Lower leg skin (tissue), 4 donors: ENCODE results near the gene WDR19. TPM values are rescaled to one million over a fixed set of nuclear protein-coding genes. Genes with fewer than 3 reads are reported as not detected.
"Not testable (repeated sequence)": the region's sequence is repeated elsewhere in the genome, so short reads cannot be mapped to it uniquely, and the experiment has no call there.

Experiments used
- DNase-seq, 2 donors: peaks; one replicate each; pipeline ENCODE4 v3.0.0-alpha.2; 2019; ENCODE audit warnings: low spot score in 2 of 2
- H3K4me3 ChIP-seq: fragments of 200-600 bp; sonication (generic); 2 replicates; pipeline ENCODE4 v1.5.1; 2017; ENCODE audit warnings: mild to moderate bottlenecking, low read depth; ENCODE audit not compliant: poor library complexity, severe bottlenecking
- POLR2A ChIP-seq, 2 donors: fragments of 450-650 bp; IDR thresholded peaks; one replicate each; pipeline ENCODE4 v1.6.1; 2016 to 2017; ENCODE audit warnings: antibody characterized with exemption in 2 of 2, mild to moderate bottlenecking in 1 of 2, moderate library complexity in 1 of 2
- WGBS, 2 donors: methylation state at CpG; one replicate each; pipeline ENCODE4 v1.1.5; 2018; 5-methylcytosine and 5-hydroxymethylcytosine counted together
- intact Hi-C: fragments of 100-400 bp; cut with DNase I; formaldehyde crosslinking; loops from one replicate; pipeline ENCODE4 v1.15.0; 2023; ENCODE audit warnings: low total_unique reads
- total RNA-seq, 4 donors: library from RNA; depleted of rRNA; stranded (reverse); fragments of >200 nt; gene quantifications; one replicate each; pipeline ENCODE4 v1.1.0, GENCODE V29; 2016
- TF ChIP-seq, protein P1 (sequence below), 3 donors: fragments of 450-650 bp; IDR thresholded peaks; one replicate each; pipeline ENCODE4 v1.5.1; 2016; ENCODE audit warnings: antibody characterized with exemption in 3 of 3, mild to moderate bottlenecking in 3 of 3, moderate library complexity in 2 of 3

WDR19 gene
- total RNA-seq, 4 donors from 2014 or later: 16.2 to 49.1 (median 24.6) TPM

DNA sequence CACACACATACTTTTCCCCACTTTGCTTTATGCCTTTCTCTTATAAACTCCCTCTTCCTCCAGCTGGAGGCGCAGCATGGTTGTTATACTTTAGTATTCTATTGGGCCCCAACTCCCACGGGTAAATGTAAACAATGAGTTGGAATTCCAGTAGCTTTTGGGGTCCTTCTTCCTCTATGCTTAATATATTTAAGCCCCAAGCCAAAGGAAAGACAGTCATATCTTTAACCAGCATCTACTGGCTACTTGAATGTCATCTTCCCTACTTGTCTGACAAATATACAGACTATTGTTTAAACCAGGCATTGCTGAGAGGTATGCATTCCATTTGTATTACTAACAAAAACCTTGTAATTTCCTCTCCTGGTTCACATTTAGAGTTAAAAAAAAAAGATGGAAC lies 72.9 kb downstream of the WDR19 start:
- intact Hi-C loops: no loop called here
- H3K4me3 ChIP-seq: no peak overlapping the region
- no peak for DNase-seq
- WGBS, 2 donors: 59 to 66% methylated on average over 2 of the region's 2 CpGs
- no peak for TF ChIP-seq POLR2A (IDR thresholded peaks at IDR 0.05)
- TF ChIP-seq, protein P1, sequence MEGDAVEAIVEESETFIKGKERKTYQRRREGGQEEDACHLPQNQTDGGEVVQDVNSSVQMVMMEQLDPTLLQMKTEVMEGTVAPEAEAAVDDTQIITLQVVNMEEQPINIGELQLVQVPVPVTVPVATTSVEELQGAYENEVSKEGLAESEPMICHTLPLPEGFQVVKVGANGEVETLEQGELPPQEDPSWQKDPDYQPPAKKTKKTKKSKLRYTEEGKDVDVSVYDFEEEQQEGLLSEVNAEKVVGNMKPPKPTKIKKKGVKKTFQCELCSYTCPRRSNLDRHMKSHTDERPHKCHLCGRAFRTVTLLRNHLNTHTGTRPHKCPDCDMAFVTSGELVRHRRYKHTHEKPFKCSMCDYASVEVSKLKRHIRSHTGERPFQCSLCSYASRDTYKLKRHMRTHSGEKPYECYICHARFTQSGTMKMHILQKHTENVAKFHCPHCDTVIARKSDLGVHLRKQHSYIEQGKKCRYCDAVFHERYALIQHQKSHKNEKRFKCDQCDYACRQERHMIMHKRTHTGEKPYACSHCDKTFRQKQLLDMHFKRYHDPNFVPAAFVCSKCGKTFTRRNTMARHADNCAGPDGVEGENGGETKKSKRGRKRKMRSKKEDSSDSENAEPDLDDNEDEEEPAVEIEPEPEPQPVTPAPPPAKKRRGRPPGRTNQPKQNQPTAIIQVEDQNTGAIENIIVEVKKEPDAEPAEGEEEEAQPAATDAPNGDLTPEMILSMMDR (IDR thresholded peaks at IDR 0.05): no peak

DNA sequence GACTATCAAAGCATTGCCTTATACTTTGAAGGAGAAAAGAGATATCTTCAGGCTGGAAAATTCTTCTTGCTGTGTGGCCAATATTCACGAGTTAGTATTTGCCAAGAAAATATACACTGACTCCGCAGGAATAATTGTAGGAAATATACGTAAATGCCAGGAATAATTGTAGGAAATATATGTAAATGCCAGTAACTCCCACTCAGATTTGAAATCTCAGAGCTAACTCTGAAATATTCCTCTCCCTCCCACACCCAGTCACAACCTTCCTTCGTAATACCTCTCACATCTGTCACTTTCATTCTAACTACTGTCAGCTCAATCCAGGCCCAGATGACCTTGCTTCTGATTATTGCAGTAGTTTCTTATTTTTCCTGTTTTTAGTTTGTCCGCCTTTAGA lies 73.5 kb downstream of the WDR19 start:
- TF ChIP-seq, protein P1 (IDR thresholded peaks at IDR 0.05): no peak
- no peak for TF ChIP-seq POLR2A (IDR thresholded peaks at IDR 0.05)
- H3K4me3 ChIP-seq: no peak overlapping the region
- WGBS, 2 donors: 78 to 80% methylated on average over 5 of the region's 5 CpGs
- DNase-seq: no peak
- intact Hi-C loops: no loop called here

DNA sequence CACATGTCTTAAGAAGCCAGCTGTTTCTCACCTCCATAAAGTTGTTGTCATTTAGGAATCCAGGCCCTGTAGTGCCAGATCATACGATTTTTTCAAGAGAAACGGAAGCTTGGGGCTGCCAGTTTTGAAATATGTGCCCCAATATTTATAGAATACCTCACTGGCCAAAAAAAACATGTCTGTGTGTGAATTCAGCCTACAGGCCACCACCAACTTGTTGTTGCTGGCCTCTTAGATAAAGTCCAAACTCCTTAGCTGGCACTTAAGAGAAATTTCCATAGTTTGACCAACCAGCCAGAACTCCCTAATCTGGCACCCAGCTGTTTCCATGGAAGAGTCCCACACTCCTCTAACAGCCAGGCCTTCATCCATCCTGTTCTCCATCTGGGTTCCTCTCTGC lies 74.1 kb downstream of the WDR19 start:
- TF ChIP-seq POLR2A (IDR thresholded peaks at IDR 0.05): no peak
- no peak overlapping the region for H3K4me3 ChIP-seq
- intact Hi-C loops: no loop called here
- 80 to 83% methylated on average over 2 of the region's 2 CpGs for WGBS, 2 donors
- no peak for DNase-seq

- 93 to 96% methylated on average over 4 of the region's 4 CpGs for WGBS, 2 donors
- no peak for TF ChIP-seq POLR2A (IDR thresholded peaks at IDR 0.05)
- TF ChIP-seq, protein P1 (IDR thresholded peaks at IDR 0.05): no peak
- intact Hi-C loops: no loop called here
- no peak overlapping the region for H3K4me3 ChIP-seq
- DNase-seq: no peak
Observed at GRCh38 chr4:39259571-39260330, 77.4 kb downstream of the WDR19 start.

DNA sequence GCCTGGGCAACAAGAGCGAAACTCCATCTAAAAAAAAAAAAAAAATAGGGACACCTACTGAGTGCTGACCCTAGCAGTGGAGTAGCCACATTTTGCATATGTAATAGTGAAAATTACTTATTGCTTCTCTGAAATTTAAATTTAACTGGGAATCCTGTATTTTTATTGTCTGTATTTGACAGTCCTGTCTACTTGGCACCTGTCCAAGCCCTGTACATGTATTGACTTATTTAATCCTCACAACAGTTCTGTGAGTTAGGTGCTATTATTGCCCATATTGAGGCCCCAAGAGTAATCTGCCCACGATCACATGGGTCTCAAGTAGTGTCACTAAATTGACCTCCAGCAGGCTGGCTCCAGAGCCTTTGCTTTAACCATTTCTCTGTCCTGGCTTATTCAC lies 81.6 kb downstream of the WDR19 start:
- TF ChIP-seq, protein P1 (IDR thresholded peaks at IDR 0.05): no peak
- no peak for TF ChIP-seq POLR2A (IDR thresholded peaks at IDR 0.05)
- H3K4me3 ChIP-seq: no peak overlapping the region
- WGBS, 2 donors: 91 to 96% methylated on average over 2 of the region's 2 CpGs
- DNase-seq: no peak
- intact Hi-C loops: no loop called here

- H3K4me3 ChIP-seq: no peak overlapping the region
- WGBS, 2 donors: 95 to 97% methylated on average over 4 of the region's 4 CpGs
- intact Hi-C loops: no loop called here
- no peak for TF ChIP-seq POLR2A (IDR thresholded peaks at IDR 0.05)
- TF ChIP-seq, protein P1 (IDR thresholded peaks at IDR 0.05): no peak
- DNase-seq: no peak
Observed at GRCh38 chr4:39274503-39274902, 92.2 kb downstream of the WDR19 start.

DNA sequence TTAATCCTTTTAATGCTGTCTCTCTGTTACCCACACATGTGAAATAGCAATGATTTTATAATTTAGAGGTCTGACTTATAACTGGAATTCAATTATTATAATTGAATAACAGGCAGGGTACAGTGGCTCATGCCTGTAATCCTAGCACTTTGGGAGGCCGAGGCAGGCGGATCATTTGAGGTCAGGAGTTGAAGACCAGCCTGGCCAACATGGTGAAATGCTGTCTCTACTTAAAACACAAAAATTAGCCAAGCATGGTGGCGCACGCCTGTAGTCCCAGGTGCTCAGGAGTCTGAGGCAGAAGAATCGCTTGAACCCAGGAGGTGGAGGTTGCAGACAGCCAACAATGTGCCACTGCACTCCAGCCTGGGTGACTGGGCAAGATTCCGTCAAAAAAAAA lies 95.3 kb downstream of the WDR19 start:
- not testable (repeated sequence) for DNase-seq

More for the DNA sequence above, 95.3 kb downstream of the WDR19 start:
- WGBS, 2 donors: 84 to 89% methylated on average over 6 of the region's 6 CpGs
- H3K4me3 ChIP-seq: not testable (repeated sequence)
- intact Hi-C loops: loop anchor here (5.0 kb wide), 1 partner anchor 305 kb away; no protein-coding TSS in a partner anchor
